Endothelial cell of umbilical vein (primary cell): ENCODE measurements around the gene RNF40. TPM values are rescaled to one million over a fixed set of nuclear protein-coding genes. Genes with fewer than 3 reads are reported as not detected.

Source experiments
- BruUV-seq: library from RNA; stranded (reverse); fragments of 400-500 nt; replicated peaks from 2 replicates; lab custom pipeline; 2021; lab: Mats Ljungman, UMichigan
- CTCF ChIA-PET: fragments of 300-600, 350-600 bp; sonication (Branson Sonifier 250); formaldehyde crosslinking; loops from one replicate; lab custom pipeline; 2021; ENCODE audit warnings: antibody characterized with exemption, inconsistent platforms; lab: Charles Lee
- POLR2A ChIA-PET: fragments of 300-600, 350-600 bp; sonication (Branson Sonifier 250); formaldehyde crosslinking; loops from one replicate; lab custom pipeline; 2021; ENCODE audit warnings: antibody characterized with exemption, inconsistent platforms; lab: Charles Lee
- DNase-seq: peaks from one replicate; pipeline ENCODE4 v3.0.0-alpha.2; 2011; ENCODE audit warnings: low read depth, low spot score
- FAIRE-seq: peaks from 2 replicates; lab custom pipeline; 2011; peaks lifted over from hg19 to GRCh38; lab: Jason Lieb, UNC
- H2AFZ ChIP-seq: 2 replicates; pipeline ENCODE4 v1.6.0; 2012; ENCODE audit warnings: low read depth, low read length, control low read depth, inconsistent platforms
- H3K27ac ChIP-seq: 2 replicates; pipeline ENCODE4 v1.5.1; 2011; ENCODE audit warnings: low read depth, mild to moderate bottlenecking, control low read depth, low read length, moderate library complexity; ENCODE audit not compliant: insufficient read depth
- H3K27me3 ChIP-seq, 2 experiments: 2 replicates each; pipeline versions ENCODE4 v1.6.0 to v1.6.1; 2011; ENCODE audit warnings: low read length in 2 of 2, mixed read lengths in 1 of 2; ENCODE audit not compliant: control insufficient read depth in 2 of 2, insufficient read depth in 2 of 2
- H3K36me3 ChIP-seq, 2 experiments: 2 replicates in 1 of 2; 3 replicates in 1 of 2; pipeline ENCODE4 v1.5.1; 2011; ENCODE audit warnings: low read length in 2 of 2, mild to moderate bottlenecking in 1 of 2, moderate library complexity in 1 of 2; ENCODE audit not compliant: control insufficient read depth in 2 of 2, insufficient read depth in 2 of 2; ENCODE audit errors: extremely low read depth in 1 of 2
- H3K4me1 ChIP-seq: 3 replicates; pipeline ENCODE4 v1.5.1; 2011; ENCODE audit warnings: mild to moderate bottlenecking, low read length; ENCODE audit not compliant: control insufficient read depth, insufficient read depth; ENCODE audit errors: extremely low read depth
- H3K4me2 ChIP-seq: 2 replicates; pipeline ENCODE4 v1.6.1; 2011; ENCODE audit warnings: low read length, control low read depth, mixed read lengths; ENCODE audit not compliant: insufficient read depth
- H3K4me3 ChIP-seq, 3 experiments: fragments of 200-600 bp in 1 of 3; sonication (generic), shearing (Covaris generic) in 1 of 3; replicated peaks in 1 of 3; 2 replicates each; pipeline ENCODE4 v1.5.1; 2011 to 2016; ENCODE audit warnings: control low read depth in 3 of 3, low read length in 3 of 3, mild to moderate bottlenecking in 2 of 3, inconsistent platforms in 1 of 3, low read depth in 1 of 3, moderate library complexity in 1 of 3; ENCODE audit not compliant: insufficient read depth in 1 of 3
- H3K79me2 ChIP-seq: 2 replicates; pipeline ENCODE4 v1.6.0; 2012; ENCODE audit warnings: low read length, inconsistent platforms; ENCODE audit not compliant: control insufficient read depth, insufficient read depth
- H3K9ac ChIP-seq: replicated peaks from 2 replicates; pipeline ENCODE3; 2011; ENCODE audit warnings: low read length, control low read depth; ENCODE audit not compliant: insufficient read depth; ENCODE audit errors: extremely low read depth
- H3K9me1 ChIP-seq: replicated peaks from 3 replicates; pipeline ENCODE4 v1.6.0; 2011; ENCODE audit warnings: mild to moderate bottlenecking, low read length; ENCODE audit not compliant: control insufficient read depth, insufficient read depth; ENCODE audit errors: extremely low read depth
- H3K9me3 ChIP-seq: replicated peaks from 2 replicates; pipeline ENCODE4 v1.5.1; 2012; ENCODE audit warnings: low read length, inconsistent platforms; ENCODE audit not compliant: control insufficient read depth, insufficient read depth
- H4K20me1 ChIP-seq: replicated peaks from 2 replicates; pipeline ENCODE3; 2011; ENCODE audit warnings: mild to moderate bottlenecking, low read length; ENCODE audit not compliant: control insufficient read depth, insufficient read depth; ENCODE audit errors: extremely low read depth
- EZH2 ChIP-seq: IDR thresholded peaks from 2 replicates; pipeline ENCODE4 v1.6.1; 2012; ENCODE audit warnings: borderline replicate concordance, low read depth, mild to moderate bottlenecking, moderate library complexity, low read length, inconsistent platforms; ENCODE audit not compliant: severe bottlenecking
- FOS ChIP-seq: IDR thresholded peaks from 2 replicates; pipeline ENCODE4 v1.6.1; 2011; ENCODE audit warnings: mild to moderate bottlenecking, low read length, moderate library complexity, borderline replicate concordance; ENCODE audit not compliant: insufficient read depth
- GATA2 ChIP-seq: IDR thresholded peaks from 2 replicates; pipeline ENCODE4 v1.7.0; 2011; ENCODE audit warnings: low read depth, mild to moderate bottlenecking, moderate library complexity, mixed read lengths, low read length; ENCODE audit not compliant: insufficient read length, insufficient read depth
- JUN ChIP-seq: IDR thresholded peaks from 2 replicates; pipeline ENCODE4 v1.6.1; 2011; ENCODE audit warnings: borderline replicate concordance, low read depth; ENCODE audit not compliant: insufficient read length, insufficient read depth
- MYC ChIP-seq: IDR thresholded peaks from one replicate; pipeline ENCODE4 v1.6.1; 2011; ENCODE audit warnings: mild to moderate bottlenecking, low read depth, low read length
- POLR2A ChIP-seq: IDR thresholded peaks from 2 replicates; pipeline ENCODE4 v1.6.1; 2012; ENCODE audit warnings: low read depth, mild to moderate bottlenecking, control low read depth, low read length
- POLR2AphosphoS5 ChIP-seq: IDR thresholded peaks from 2 replicates; pipeline ENCODE4 v1.6.1; 2012; ENCODE audit warnings: low read depth, mild to moderate bottlenecking, control low read depth, low read length, moderate library complexity; ENCODE audit not compliant: insufficient read depth
- dilution Hi-C: fragments of 300-500 bp; cut with MboI; formaldehyde crosslinking; loops from one replicate; pipeline ENCODE4 v1.15.0; 2019; ENCODE audit warnings: low sequenced_read_pairs; ENCODE audit not compliant: extremely low pct_ligation_motif_present
- intact Hi-C: fragments of 100-400 bp; cut with micrococcal nuclease; formaldehyde crosslinking; loops from one replicate; pipeline ENCODE4 v1.10.0; 2022
- polyA plus RNA-seq, 4 experiments: library from polyadenylated mRNA; depleted of rRNA in 3 of 4; stranded (reverse) in 3 of 4; unstranded in 1 of 4; fragments of >200 nt; gene quantifications; 2 replicates each; pipeline versions ENCODE4 v1.2.1 to v1.2.3, GENCODE V29; 2011 to 2012; ENCODE audit warnings: missing spikeins in 1 of 4
- total RNA-seq: library from RNA; stranded (reverse); gene quantifications from 2 replicates; pipeline ENCODE4 v1.2.3, GENCODE V29; 2021
- TF ChIP-seq, protein P1 (sequence below), 2 donors: IDR thresholded peaks; 1 replicate in 1 of 2; 2 replicates in 1 of 2; pipeline ENCODE4 v1.5.1; 2011; ENCODE audit warnings: low read length in 2 of 2, mild to moderate bottlenecking in 2 of 2, moderate library complexity in 2 of 2, control low read depth in 1 of 2, inconsistent platforms in 1 of 2, low read depth in 1 of 2; ENCODE audit not compliant: insufficient read depth in 1 of 2; ENCODE audit errors: extremely low read depth in 1 of 2
- TF ChIP-seq, protein P2 (sequence below): IDR thresholded peaks from 2 replicates; pipeline ENCODE4 v1.6.1; 2011; ENCODE audit not compliant: insufficient read depth, insufficient read length

The RNF40 gene
- total and polyA plus RNA-seq, 2 donors (not counting 3 experiments of a cell fraction or from before 2014, with no cell fraction given): 60.5 to 102 TPM

DNA sequence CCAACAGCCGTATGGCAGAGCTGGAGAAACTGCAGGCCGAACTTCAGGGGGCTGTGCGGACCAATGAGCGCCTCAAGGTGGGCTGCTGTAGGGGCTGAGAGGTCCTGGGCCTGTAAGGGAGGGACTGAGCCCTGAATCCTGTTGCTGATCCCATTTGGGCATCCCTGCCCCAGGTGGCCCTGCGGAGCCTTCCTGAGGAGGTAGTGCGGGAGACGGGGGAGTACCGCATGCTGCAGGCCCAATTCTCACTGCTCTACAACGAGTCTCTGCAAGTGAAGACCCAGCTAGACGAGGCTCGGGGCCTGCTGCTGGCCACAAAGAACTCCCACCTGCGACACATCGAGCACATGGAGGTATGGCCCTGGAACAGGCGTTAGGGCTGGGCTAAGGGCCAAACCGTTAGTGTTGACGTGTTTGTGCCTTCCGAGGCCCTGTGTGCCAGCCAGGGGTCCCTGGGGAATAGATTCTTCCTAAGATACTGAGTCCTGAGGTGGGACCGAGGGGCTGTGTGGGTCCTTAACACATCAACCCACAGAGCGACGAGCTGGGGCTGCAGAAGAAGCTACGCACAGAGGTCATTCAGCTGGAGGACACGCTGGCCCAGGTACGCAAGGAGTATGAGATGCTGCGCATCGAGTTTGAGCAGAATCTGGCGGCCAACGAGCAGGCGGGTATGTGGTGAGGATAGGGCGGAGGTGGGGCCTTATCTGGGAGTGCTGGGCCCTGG, 4.2 kb downstream of the RNF40 start:
- ChIA-PET POLR2A (no interaction called here), CTCF (no interaction called here)
- Histone ChIP-seq H3K36me3 (peaks cover 20 to 54% of the 10 kb centered on the region in 2 experiments), H4K20me1 (no peaks in the 10 kb centered on the region), H3K9ac (no peak overlapping the region), H3K27me3 (no peaks in the 10 kb centered on the region), H3K27ac (no peak overlapping the region), H3K4me3 (no peak overlapping the region), H3K79me2 (peaks cover 22% of the 10 kb centered on the region), H3K9me1 (no peaks in the 10 kb centered on the region), H2AFZ (no peak overlapping the region), H3K4me1 (peaks cover 11% of the 10 kb centered on the region), H3K9me3 (no peaks in the 10 kb centered on the region), H3K4me2 (no peak overlapping the region)
- intact Hi-C loops: no loop called here
- dilution Hi-C loops: no loop called here
- no TSS peak for BruUV-seq
- DNase-seq (no peak), FAIRE-seq (no peak)
- no peak for TF ChIP-seq EZH2
- TF ChIP-seq MYC: no peak
- TF ChIP-seq, protein P1, sequence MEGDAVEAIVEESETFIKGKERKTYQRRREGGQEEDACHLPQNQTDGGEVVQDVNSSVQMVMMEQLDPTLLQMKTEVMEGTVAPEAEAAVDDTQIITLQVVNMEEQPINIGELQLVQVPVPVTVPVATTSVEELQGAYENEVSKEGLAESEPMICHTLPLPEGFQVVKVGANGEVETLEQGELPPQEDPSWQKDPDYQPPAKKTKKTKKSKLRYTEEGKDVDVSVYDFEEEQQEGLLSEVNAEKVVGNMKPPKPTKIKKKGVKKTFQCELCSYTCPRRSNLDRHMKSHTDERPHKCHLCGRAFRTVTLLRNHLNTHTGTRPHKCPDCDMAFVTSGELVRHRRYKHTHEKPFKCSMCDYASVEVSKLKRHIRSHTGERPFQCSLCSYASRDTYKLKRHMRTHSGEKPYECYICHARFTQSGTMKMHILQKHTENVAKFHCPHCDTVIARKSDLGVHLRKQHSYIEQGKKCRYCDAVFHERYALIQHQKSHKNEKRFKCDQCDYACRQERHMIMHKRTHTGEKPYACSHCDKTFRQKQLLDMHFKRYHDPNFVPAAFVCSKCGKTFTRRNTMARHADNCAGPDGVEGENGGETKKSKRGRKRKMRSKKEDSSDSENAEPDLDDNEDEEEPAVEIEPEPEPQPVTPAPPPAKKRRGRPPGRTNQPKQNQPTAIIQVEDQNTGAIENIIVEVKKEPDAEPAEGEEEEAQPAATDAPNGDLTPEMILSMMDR (IDR thresholded peaks at IDR 0.05; ENCODE audit: extremely low read depth in 1 of 2, insufficient read depth in 1 of 2, low read depth in 1 of 2, low read length in 2 of 2): no peak
- no peak for TF ChIP-seq POLR2AphosphoS5
- TF ChIP-seq, protein P2, sequence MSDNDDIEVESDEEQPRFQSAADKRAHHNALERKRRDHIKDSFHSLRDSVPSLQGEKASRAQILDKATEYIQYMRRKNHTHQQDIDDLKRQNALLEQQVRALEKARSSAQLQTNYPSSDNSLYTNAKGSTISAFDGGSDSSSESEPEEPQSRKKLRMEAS: no peak
- TF ChIP-seq POLR2A: no peak
- no peak for TF ChIP-seq JUN
- TF ChIP-seq FOS: no peak
- no peak for TF ChIP-seq GATA2
